H9 (cell line): ENCODE results near the gene SLC22A6. TPM values are rescaled to one million over a fixed set of nuclear protein-coding genes. Genes with fewer than 3 reads are reported as not detected.
A peak's percentile ranks its signal among the peaks of the same experiment; 100 is the strongest.

Experiments used
- DNase-seq: peaks from one replicate; pipeline ENCODE4 v3.0.0-alpha.2; 2017
- H2AFZ ChIP-seq: one replicate; pipeline ENCODE4 v1.6.1; 2013; ENCODE audit warnings: mild to moderate bottlenecking, low read length, control low read depth, moderate library complexity
- H2AK5ac ChIP-seq: 2 replicates; pipeline ENCODE4 v1.6.1; 2013; ENCODE audit warnings: low read length, control low read depth, mixed read lengths; ENCODE audit not compliant: insufficient read length
- H2BK120ac ChIP-seq: one replicate; pipeline ENCODE4 v1.6.1; 2013; ENCODE audit warnings: low read depth, mild to moderate bottlenecking, low read length, control low read depth, inconsistent platforms; ENCODE audit not compliant: poor library complexity, severe bottlenecking
- H2BK12ac ChIP-seq: 2 replicates; pipeline ENCODE4 v1.6.1; 2013; ENCODE audit warnings: low read length, control low read depth, mixed read lengths, low read depth; ENCODE audit not compliant: insufficient read length
- H2BK15ac ChIP-seq: 2 replicates; pipeline ENCODE4 v1.6.1; 2013; ENCODE audit warnings: low read depth, low read length, control low read depth
- H2BK20ac ChIP-seq: one replicate; pipeline ENCODE4 v1.6.1; 2013; ENCODE audit warnings: low read depth, mild to moderate bottlenecking, low read length, control low read depth, inconsistent platforms; ENCODE audit not compliant: poor library complexity, severe bottlenecking
- H2BK5ac ChIP-seq: 2 replicates; pipeline ENCODE4 v1.6.1; 2013; ENCODE audit warnings: low read length, control low read depth, mixed read lengths; ENCODE audit not compliant: insufficient read length
- H3K14ac ChIP-seq: 2 replicates; pipeline ENCODE4 v1.6.1; 2013; ENCODE audit warnings: low read length, control low read depth; ENCODE audit not compliant: insufficient read depth
- H3K18ac ChIP-seq: 2 replicates; pipeline ENCODE4 v1.6.1; 2013; ENCODE audit warnings: low read depth, mild to moderate bottlenecking, mixed read lengths, low read length, control low read depth; ENCODE audit not compliant: insufficient read length
- H3K23ac ChIP-seq: 2 replicates; pipeline ENCODE4 v1.6.1; 2013; ENCODE audit warnings: low read length, control low read depth, mixed read lengths, low read depth; ENCODE audit not compliant: insufficient read length
- H3K23me2 ChIP-seq: 2 replicates; pipeline ENCODE4 v1.6.1; 2013; ENCODE audit warnings: low read depth, mild to moderate bottlenecking, mixed read lengths, low read length, control low read depth; ENCODE audit not compliant: insufficient read length, poor library complexity, severe bottlenecking
- H3K27ac ChIP-seq: 2 replicates; pipeline ENCODE4 v1.5.1; 2013; ENCODE audit warnings: low read length, control low read depth, mixed read lengths, low read depth; ENCODE audit not compliant: insufficient read length
- H3K27me3 ChIP-seq: 2 replicates; pipeline ENCODE4 v1.6.1; 2013; ENCODE audit warnings: low read length, control low read depth, inconsistent platforms; ENCODE audit not compliant: insufficient read depth
- H3K4ac ChIP-seq: 2 replicates; pipeline ENCODE4 v1.6.1; 2013; ENCODE audit warnings: low read depth, mild to moderate bottlenecking, control low read depth, inconsistent platforms, low read length, moderate library complexity
- H3K4me1 ChIP-seq: 2 replicates; pipeline ENCODE4 v1.6.1; 2013; ENCODE audit warnings: low read length, control low read depth, inconsistent platforms; ENCODE audit not compliant: insufficient read depth
- H3K4me2 ChIP-seq: 2 replicates; pipeline ENCODE4 v1.6.1; 2013; ENCODE audit warnings: low read length, control low read depth, mixed read lengths; ENCODE audit not compliant: insufficient read length, insufficient read depth
- H3K56ac ChIP-seq: 2 replicates; pipeline ENCODE4 v1.6.1; 2013; ENCODE audit warnings: low read depth, mild to moderate bottlenecking, mixed read lengths, low read length, control low read depth; ENCODE audit not compliant: insufficient read length
- H3K79me1 ChIP-seq: 2 replicates; pipeline ENCODE4 v1.6.1; 2013; ENCODE audit warnings: low read depth, mild to moderate bottlenecking, moderate library complexity, low read length, control low read depth, inconsistent platforms; ENCODE audit not compliant: insufficient read depth, poor library complexity, severe bottlenecking
- H3K79me2 ChIP-seq: 2 replicates; pipeline ENCODE4 v1.6.1; 2013; ENCODE audit warnings: low read length, control low read depth, inconsistent platforms; ENCODE audit not compliant: insufficient read depth
- H3K9ac ChIP-seq: 2 replicates; pipeline ENCODE4 v1.6.1; 2013; ENCODE audit warnings: low read length, control low read depth, mixed read lengths; ENCODE audit not compliant: insufficient read length; ENCODE audit errors: extremely low read depth
- H3K9me3 ChIP-seq: one replicate; pipeline ENCODE4 v1.6.1; 2013; ENCODE audit warnings: low read depth, low read length, inconsistent platforms; ENCODE audit not compliant: control insufficient read depth
- H3T11ph ChIP-seq: one replicate; pipeline ENCODE4 v1.6.1; 2013; ENCODE audit warnings: mild to moderate bottlenecking, low read length, control low read depth, inconsistent platforms
- H4K20me1 ChIP-seq: one replicate; pipeline ENCODE4 v1.6.1; 2013; ENCODE audit not compliant: control insufficient read depth, insufficient read length, insufficient read depth
- H4K5ac ChIP-seq: 2 replicates; pipeline ENCODE4 v1.6.1; 2013; ENCODE audit warnings: low read depth, mild to moderate bottlenecking, mixed read lengths, low read length, control low read depth; ENCODE audit not compliant: insufficient read length
- H4K8ac ChIP-seq: replicated peaks from 2 replicates; pipeline ENCODE4 v1.6.1; 2013; ENCODE audit warnings: low read length, control low read depth, mixed read lengths, low read depth; ENCODE audit not compliant: insufficient read length
- H4K91ac ChIP-seq: 2 replicates; pipeline ENCODE4 v1.6.1; 2013; ENCODE audit warnings: low read depth, mild to moderate bottlenecking, moderate library complexity, mixed read lengths, low read length, control low read depth; ENCODE audit not compliant: insufficient read length
- H3K27ac Mint-ChIP-seq, 3 experiments: 2 replicates in 2 of 3; 3 replicates in 1 of 3; pipeline ENCODE4 v1.8.0; 2020 to 2021; ENCODE audit warnings: mixed read lengths in 3 of 3, mild to moderate bottlenecking in 1 of 3, moderate library complexity in 1 of 3
- H3K27me3 Mint-ChIP-seq: 2 replicates; pipeline ENCODE4 v1.8.0; 2021; ENCODE audit warnings: low read depth, mild to moderate bottlenecking, moderate library complexity, mixed read lengths
- H3K36me3 Mint-ChIP-seq, 3 experiments: 2 replicates in 2 of 3; 3 replicates in 1 of 3; pipeline ENCODE4 v1.8.0; 2020 to 2021; ENCODE audit warnings: low read depth in 3 of 3, mixed read lengths in 3 of 3; ENCODE audit not compliant: insufficient read depth in 1 of 3
- H3K4me1 Mint-ChIP-seq, 2 experiments: 2 replicates each; pipeline ENCODE4 v1.8.0; 2020; ENCODE audit warnings: mixed read lengths in 2 of 2
- H3K4me3 Mint-ChIP-seq, 2 experiments: 2 replicates in 1 of 2; 3 replicates in 1 of 2; pipeline ENCODE4 v1.8.0; 2020 to 2021; ENCODE audit warnings: mild to moderate bottlenecking in 2 of 2, mixed read lengths in 2 of 2, moderate library complexity in 1 of 2
- H3K9me3 Mint-ChIP-seq, 2 experiments: 2 replicates in 1 of 2; 3 replicates in 1 of 2; pipeline ENCODE4 v1.8.0; 2020; ENCODE audit warnings: mild to moderate bottlenecking in 2 of 2, mixed read lengths in 2 of 2, moderate library complexity in 1 of 2
- WGBS: extraction: QIAGEN DNeasy Blood & Tissue Kit; methylation state at CpG from one replicate; pipeline ENCODE4 v1.1.7; 2013; ENCODE audit warnings: missing lambda C conversion rate, low lambda C conversion rate, mixed read lengths; ENCODE audit not compliant: insufficient read length; ENCODE audit errors: extremely low coverage; 5-methylcytosine and 5-hydroxymethylcytosine counted together
- total RNA-seq: library from RNA; stranded (reverse); gene quantifications from 2 replicates; pipeline ENCODE4 v1.2.1, GENCODE V29; 2021
- TF ChIP-seq, protein P1 (sequence below): fragments of 200-600 bp; sonication (generic); conservative IDR thresholded peaks from 3 replicates; pipeline ENCODE4 v1.8.0; 2021; ENCODE audit warnings: antibody characterized with exemption, mild to moderate bottlenecking

Gene SLC22A6
- total RNA-seq, 1 experiment from 2014 or later = not detected

DNA sequence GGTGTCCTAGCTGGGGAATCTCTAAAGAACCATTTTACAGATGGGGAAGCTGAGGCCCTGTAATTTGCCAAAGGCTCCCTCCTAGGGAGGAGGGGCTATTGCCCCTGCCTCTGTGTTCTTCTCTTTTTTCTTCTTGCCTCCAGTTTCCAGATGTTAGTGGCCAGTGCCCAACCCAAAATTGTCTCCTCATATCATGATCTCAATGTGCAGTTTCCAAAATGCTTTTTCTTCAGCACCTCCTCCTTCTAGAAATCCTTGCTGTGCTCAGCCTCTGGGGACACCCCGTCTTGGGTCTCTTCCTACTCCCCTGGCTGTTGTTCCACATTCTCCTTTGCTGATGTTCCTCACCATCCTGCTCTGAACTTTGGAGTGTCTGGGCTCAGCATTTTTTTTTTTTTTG is 54.1 kb downstream of the SLC22A6 start:
- Histone ChIP-seq H4K91ac (no peak overlapping the region), H3K79me1 (no peaks in the 10 kb centered on the region), H4K8ac (no peak overlapping the region), H3K18ac (no peak overlapping the region), H2BK15ac (no peak overlapping the region), H3K27ac (no peak overlapping the region), H3K23me2 (peaks cover 10% of the 10 kb centered on the region), H2BK20ac (no peak overlapping the region), H3K4me1 (no peaks in the 10 kb centered on the region; the same call in 1 of the 2 replicates), H2BK12ac (no peak overlapping the region), H2BK120ac (no peak overlapping the region), H3K23ac (no peak overlapping the region), H3K79me2 (no peaks in the 10 kb centered on the region), H3K9ac (no peak overlapping the region), H3K9me3 (no peaks in the 10 kb centered on the region), H3K14ac (no peak overlapping the region), H2BK5ac (no peak overlapping the region), H3T11ph (no peak overlapping the region), H4K5ac (no peak overlapping the region), H4K20me1 (no peaks in the 10 kb centered on the region), H2AFZ (no peak overlapping the region), H3K4me2 (no peak overlapping the region), H2AK5ac (no peak overlapping the region), H3K56ac (no peak overlapping the region), H3K4ac (no peak overlapping the region), H3K27me3 (peaks cover 17% of the 10 kb centered on the region; the same call in 1 of the 2 replicates)
- Mint-ChIP-seq H3K4me3 (no peak overlapping the region), H3K36me3 (no peaks in the 10 kb centered on the region; a peak in 1 of 7 replicates), H3K4me1 (peaks cover 28 to 46% of the 10 kb centered on the region in 2 experiments), H3K27me3 (peaks cover 52% of the 10 kb centered on the region), H3K27ac (no peak overlapping the region), H3K9me3 (no peaks in the 10 kb centered on the region)
- WGBS = no CpG with 5 or more reads among the region's 1 CpG
- peak; percentile 8 for DNase-seq
- TF ChIP-seq, protein P1, sequence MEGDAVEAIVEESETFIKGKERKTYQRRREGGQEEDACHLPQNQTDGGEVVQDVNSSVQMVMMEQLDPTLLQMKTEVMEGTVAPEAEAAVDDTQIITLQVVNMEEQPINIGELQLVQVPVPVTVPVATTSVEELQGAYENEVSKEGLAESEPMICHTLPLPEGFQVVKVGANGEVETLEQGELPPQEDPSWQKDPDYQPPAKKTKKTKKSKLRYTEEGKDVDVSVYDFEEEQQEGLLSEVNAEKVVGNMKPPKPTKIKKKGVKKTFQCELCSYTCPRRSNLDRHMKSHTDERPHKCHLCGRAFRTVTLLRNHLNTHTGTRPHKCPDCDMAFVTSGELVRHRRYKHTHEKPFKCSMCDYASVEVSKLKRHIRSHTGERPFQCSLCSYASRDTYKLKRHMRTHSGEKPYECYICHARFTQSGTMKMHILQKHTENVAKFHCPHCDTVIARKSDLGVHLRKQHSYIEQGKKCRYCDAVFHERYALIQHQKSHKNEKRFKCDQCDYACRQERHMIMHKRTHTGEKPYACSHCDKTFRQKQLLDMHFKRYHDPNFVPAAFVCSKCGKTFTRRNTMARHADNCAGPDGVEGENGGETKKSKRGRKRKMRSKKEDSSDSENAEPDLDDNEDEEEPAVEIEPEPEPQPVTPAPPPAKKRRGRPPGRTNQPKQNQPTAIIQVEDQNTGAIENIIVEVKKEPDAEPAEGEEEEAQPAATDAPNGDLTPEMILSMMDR = no peak
